Measurements from ENCODE around the gene CEBPA.
A peak's percentile ranks its signal among the peaks of the same experiment; 100 is the strongest.

Gene CEBPA

DNA sequence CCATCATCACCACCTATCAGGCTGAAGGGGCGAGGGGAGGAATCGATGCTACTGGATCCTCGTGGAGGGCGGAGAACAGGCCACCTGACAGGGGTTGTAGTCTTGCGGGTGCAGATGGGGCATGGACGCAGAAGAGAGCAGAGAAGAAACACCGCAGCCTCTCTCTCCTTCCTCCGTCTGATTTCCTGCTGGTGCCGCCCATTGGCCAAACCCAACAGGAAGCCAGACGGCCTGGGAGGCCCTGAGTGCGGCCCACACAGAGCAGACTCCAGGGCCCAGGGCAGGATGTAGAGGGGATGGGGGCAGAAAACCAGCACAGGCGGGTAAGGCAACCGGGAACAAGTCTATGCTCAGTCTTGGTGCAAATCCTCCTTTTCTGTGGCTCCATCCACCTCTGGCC lies 15.4 kb downstream of the CEBPA start:
- DNase-seq (ENCODE audit: low read depth): no peak

DNA sequence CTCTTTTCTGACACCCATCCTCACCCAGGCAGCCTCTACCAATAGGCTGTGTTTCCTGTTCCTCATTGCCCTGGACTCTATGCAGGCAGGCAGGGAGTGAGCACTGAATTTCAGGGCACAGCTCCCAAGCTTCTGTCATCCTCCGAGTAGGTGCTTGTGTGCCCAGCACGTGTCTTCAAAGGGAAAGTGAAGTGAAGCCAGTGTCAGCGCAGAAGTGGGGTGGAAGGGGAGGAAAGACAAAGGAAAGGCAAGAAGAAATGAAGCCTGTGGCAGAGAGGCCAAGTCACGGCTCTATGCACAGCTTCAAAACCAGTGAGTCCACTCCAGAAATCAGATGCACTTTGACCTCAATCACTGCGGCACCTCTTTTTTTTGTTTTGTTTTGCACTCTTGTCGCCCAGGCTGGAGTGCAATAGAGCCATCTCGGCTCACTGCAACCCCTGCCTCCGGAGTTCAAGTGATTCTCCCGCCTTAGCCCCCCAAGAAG lies 16.9 kb downstream of the CEBPA start:
- DNase-seq (ENCODE audit: low read depth): no peak

DNA sequence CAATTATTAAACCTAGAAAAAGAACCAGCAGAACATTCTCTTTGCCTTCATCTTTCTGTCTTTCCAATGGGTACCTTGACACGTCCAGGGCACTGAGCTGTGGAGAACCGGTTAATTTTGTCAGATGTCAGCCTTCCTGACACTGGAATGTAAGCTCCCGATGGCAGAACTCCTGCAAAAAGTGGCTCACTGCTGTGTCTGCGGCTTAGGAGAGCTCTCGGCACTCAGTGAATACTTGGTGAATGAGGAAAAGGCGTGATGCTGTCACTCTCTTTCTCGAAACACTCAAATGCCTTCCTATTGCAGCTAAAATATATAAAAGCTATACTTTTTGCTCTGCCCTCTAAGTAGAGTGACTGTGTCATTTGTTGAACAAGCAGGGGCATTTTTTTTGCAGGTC lies 17.6 kb downstream of the CEBPA start:
- DNase-seq (ENCODE audit: low read depth): no peak

DNA sequence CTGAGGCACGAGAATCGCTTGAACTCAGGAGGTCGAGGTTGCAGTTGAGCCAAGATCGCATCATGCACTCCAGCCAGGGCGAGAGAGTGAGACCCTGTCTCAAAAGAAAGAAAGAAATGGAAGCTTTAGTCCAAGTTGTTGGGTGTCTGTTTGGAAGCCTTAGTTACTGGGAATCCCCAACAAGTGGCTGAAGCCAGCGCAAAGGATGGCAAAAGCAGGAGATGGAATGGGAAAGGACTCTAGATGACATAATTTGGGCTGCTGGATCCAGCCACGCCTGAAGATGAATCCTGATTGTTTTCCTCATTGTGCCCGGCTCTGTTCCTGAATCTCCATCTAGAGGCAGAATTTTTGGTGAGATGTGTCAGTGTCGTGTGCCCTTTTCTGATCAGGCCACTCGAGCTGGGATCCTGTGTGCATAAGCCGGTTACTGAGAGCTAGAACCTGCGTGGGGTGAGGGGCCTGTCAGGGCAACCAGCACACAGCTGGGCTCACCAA lies 18.1 kb downstream of the CEBPA start:
- no peak for DNase-seq (ENCODE audit: low read depth)

DNA sequence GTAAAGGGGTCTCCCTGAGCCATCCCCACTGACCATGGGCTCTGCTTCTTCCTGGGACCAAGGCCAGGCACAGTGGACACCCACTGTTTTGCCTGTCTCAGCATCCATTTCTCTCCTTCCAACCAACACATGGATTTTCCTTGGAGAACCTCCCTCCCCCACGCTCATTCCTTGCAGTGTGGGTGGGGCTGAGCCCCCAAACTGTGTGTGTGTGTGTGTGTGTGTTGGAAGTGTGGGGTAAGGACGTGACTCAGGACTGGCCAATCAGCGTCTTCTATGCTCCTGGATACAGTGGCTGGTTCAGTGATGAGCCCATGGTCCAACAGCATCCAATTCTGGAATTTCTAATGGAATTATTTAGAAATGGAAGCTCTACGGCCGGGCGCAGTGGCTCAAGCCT lies 18.7 kb downstream of the CEBPA start:
- no peak for DNase-seq (ENCODE audit: low read depth)

DNA sequence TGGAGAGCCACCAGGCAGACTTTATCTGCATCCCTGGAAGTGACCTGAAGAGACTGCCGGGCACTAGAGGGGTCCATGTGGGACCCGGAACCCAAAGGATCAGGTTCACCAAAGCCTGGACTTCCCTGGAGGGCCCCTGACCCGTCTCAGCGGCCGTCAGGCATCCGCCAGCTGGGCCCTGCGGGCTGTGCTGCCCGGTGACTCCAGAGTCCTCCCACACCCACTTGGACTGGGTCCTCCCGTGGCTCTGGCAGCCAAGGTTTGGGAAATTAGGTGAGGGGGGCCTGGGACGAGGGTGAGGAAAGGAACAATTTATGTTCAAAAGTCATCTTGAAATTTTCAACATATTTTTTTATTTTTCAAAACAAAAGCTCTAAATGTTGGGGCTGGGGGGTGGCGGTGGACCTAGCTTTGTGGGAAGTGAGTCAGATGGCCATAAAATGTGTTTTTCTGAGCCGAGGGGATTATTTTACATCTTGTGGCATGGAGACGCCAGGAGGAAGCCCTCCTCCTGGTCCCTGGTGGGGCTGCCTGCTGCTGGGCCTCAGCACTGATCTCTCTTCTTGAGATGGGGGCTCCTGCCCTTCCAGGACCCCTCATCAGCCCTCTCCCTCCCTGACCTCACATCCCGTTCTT lies 20.2 kb downstream of the CEBPA start:
- DNase-seq (ENCODE audit: low read depth): no peak

DNA sequence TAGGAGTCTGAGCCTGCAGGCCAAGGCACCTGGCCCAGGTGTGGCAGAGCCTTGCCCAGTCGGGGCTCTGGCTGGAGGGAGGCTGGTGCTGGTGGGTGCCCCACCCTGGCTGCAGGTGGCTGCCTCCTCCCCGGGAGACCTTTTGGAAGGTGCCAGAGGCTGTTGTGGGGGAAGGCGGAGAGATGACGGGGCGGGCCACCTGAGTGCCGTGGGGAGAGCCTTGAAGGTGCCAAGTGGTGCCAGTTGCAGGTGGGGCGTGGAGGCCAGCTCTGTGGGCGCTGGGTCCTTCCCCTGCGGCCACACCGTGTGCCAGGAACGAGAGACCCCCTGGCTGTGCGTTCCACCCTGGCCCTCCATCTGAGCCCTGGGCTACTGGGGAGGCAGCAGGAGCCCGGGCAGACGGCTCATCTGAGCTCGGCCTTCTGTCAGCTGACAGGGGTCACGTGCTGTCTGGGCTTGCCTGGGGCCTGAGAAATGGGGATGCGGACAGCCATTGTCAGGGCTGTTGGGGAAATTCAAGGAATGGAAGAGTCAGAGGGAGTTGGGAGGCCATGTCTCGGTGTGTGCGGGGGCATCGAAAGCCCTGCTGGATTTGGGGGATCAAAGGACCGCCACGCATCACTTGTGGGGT lies 20.9 kb downstream of the CEBPA start:
- DNase-seq (ENCODE audit: low read depth): no peak

DNA sequence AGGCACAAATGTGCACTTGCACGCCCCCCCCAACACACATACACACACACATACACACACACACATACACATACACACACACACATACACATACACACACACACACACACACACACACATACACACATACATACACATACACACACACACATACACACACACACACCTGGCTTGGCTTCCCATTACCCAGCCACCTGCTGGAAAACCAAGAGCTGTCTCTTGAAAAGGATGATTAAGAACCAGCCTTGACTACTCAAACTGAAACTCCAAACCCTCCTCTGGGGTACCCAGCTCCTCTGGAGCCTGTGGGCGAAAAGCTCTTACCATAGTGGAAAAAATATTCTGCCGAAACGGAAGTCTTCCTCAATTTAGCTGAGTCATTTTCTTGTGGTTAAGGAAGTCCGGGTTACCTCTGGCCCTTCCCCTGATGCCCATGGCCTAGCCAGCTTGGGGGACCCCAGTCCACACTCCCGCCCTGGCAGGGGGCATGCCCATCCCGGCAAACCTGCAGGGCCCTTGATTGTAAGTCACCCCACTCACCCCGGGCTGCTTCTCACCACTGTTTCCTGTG lies 21.9 kb downstream of the CEBPA start:
- DNase-seq (ENCODE audit: low read depth): no peak

DNA sequence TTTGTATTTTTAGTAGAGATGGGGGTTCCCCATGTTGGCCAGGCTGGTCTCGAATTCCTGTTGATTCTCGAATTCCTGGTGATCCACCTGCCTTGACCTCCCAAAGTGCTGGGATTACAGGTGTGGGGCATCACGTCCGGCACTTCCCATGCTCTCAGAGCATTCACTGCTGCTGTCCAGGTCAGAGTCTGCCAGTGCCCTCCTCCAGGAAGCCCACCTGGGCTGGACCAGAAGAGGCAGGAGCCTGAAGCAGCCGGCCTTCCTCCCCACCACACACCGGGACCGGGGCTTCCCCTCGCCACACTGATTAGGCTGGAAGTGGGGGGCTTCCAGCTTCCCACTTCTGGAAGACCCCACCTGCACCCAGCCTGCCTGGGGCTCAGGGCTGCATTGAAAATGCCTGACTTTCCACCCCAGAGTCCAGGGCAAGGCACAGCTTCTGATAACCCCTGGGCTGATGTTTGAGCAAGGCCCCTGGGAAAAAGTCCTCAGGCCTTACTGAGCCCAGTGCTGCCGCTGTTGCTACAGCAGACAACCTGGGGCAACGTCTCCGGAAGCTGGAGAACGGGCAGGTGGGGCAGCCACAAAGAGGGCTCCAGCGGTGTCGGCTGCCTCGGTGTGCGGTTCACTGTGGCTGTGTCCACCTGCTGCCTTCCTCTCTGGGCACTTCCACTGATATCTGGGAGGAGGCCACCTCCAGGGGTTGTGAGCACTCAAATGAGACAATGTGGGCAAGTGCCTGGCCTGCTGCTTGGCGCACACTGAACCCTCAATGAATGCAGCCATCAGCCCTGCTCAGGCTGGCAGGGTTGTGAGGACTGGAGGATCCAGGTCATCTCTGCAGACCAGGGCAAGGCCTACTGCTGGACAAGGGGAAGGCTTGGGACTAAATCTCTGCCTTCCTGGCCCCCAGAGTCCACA lies 22.6 kb downstream of the CEBPA start:
- DNase-seq (ENCODE audit: low read depth): no peak

DNA sequence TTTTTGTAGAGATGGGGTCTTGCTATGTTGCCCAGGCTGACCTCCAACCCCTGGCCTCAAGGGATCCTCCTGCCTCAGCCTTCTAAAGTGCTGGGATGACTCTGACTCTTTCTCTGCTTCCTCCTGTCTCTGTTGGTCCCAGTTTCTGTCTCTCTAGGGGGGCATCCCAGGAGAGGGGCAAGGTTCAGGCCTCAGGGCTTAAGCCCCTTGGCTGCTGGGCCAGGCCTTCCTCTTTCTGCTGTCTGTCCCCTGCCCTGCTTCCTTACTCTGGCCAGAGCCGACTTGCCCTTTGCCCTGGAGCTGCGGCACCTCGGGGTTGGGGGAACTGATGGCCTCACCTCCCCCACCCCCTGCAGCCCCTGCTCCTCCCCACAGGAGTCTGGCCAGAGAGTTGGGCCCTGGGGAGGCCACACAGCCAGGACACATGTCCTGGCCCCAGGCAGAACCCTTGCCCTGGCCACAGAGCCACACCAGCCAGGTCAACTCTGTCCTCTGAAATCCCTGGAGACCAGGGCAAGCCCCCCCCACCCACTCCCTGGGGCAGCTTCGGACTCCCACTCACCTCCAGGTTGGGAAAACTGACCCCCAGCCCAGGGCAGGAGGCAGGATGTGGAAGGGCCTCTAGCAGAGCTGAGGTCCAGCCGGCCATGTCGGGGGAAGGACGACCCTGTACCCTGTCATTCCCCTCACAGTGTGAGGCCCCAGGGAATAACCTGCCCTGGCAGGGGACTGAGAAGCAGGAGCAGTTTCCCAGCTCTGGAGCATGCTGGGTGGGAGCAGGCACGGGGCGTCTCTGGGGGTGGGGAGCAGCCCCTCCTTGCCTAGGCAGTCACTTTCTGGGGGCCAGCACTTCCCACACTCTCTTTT lies 23.7 kb downstream of the CEBPA start:
- DNase-seq (ENCODE audit: low read depth): no peak

DNA sequence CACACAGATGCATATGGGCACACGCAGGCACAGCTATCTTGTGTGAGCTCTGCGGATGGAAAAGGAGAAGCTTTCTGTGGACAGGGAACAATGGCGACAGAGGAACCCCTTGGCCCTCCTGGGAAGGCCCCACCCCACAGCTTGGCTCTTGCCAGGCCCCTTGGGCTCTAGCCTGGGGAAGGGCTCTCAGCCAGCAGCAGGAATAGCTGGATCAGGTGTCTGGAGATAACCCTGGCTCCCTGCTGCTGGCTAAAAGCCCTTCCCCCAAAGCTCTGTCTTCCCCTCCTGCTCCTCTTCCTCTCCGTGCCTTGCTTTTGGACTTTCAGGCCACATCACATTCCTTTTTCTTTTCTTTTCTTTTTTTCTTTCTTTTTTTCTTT lies 24.3 kb downstream of the CEBPA start:
- DNase-seq (ENCODE audit: low read depth): no peak

DNA sequence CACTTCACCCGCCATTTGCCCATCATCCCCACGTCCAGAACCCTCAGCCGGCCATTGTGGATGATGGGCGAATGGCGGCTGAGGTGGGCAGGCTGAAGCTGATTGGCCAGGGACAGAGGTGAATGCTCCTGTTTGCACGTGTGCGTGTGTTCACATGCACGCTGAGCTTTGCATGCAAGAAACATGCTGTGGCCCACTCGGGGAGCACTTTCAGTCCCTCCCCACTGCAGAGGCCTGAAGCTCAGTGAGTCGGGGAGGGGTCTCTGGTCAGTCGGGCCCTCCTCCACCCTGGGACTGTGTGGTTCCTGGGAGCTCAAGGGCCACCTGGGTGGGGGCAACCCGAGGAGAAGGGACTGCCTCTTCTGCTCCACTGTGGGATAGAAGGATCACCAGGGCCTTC lies 24.9 kb downstream of the CEBPA start:
- no peak for DNase-seq (ENCODE audit: low read depth)

DNA sequence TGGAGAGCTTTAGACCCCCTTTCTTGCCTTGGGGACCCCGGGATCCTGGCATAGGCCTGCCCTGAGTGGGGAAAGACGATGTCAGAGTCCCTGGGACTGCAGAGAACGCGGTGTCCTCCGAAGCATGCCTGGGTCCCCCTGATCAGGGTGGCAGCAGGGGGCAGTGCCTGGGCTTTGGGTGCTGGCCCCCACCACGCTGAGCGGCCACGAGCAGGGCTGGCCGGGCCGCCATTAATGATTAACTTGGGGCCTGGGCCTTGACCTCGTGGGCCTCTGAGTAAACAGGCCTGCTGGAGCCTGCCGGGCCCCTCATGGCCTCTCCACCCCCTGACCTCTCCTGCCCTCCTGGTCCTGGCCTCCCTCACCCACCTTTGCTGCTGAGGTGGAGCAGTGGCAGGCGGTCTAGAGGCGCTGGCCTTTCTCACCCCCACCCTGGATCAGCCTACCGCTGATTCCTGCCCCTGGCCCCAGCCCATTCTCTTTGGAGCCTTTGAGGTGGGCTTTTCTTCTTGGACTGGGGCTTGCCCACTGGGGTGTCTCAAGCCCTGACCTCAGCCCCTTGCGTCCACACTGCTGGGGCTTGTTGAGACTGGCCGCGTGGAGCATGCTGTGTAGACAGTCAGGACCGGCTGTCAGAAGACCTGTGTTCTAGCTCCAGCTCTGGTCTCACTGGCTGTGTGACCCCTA lies 26.3 kb downstream of the CEBPA start:
- DNase-seq (ENCODE audit: low read depth): no peak

DNA sequence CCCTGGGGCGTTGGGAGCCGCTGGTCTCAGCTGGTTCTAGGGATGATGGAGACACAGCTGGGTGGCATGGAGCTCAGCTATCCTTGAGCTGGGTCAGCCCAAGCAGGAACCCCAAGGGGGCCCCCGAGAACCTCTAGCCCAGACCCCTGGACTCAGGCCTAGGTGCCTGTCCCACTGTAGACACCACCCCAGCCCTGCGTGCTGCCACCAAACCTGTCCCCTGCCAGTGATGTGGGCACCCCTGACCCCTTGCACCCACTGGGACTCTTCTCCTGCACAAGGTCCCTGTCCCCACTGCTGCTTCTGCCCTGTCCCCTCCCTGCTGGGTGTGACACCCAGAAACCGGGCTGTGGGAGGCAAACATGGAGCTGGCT lies 26.8 kb downstream of the CEBPA start:
- no peak for DNase-seq (ENCODE audit: low read depth)

DNA sequence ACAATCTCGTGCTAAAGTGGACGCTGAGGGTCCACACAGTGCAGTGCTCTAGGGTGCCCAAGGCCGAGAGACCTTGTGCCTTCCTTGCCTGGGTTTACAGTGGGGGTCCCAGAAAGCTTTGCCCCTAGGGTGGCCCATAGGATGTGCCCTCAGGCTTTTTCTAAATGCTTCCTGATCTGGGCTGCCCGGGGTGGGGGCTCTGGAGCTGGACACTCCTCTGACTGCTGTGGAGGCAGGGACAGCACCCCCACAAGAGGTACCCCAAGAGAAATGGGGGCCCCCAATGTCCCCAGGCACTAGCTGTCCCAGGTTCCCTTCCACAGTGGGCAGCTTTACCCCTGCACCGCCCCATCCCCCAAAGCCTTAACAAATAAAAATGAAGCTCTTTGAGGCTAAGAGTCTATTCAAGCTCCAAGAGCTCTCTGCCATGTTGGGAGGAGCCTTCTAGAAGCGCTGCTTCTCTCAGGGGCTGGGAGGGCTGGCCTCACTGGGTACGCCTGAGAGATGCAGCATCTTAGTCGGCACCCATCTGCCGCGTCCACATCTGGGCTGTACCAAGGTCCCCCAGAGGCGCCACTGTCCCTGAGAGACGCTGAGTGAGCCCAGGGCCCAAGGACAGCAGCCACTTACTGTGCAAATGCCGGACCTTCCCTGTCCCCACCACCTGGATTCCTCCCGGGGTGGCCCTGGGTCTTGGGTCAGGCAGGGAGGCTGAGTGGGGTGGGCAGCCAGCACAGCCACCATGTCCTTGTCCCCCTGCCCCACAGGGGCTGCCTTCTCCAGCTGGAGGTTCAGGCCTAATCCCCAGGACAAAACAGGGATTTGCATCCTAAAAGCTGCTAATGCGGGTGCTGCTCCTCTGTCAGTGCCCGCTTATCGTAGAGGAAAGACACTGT lies 27.4 kb downstream of the CEBPA start:
- DNase-seq (ENCODE audit: low read depth): no peak

DNA sequence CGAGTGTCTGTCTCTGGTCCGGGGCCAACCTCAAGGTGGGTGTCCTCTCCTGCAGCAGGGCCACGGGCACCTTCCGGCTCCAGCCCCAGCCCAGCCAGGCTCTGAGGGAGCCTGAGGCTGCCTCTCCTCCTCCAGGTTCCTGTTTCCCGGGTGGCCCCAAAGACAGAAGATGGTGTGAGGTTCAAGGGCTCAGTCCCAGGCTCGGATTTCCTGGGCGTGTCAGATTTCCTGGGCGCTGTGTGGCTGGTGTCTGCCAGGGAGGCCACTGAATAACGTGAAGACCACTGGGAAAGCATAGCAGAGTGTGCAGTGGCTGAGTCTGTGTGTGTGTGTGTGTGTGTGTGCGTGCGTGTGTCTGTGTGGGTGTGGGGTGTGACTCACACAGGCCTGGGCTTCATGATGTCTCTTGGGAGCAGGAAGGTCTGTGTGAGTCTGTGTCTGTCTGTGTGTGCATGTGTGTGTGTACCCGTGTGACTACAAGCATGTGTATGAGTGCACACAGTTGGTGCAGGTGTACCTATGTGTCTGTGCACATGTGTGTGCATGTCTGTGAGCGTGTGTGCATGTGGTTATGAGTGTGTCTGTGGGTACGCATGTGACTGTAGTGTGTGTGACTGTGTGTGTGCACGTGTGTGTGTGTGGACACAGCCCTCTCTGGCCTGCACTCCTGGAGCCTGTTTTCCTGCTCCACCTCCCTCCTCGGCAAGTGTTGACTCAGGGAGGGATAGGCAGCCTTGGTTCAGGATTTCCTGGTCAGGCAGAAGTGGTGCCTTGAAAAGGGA lies 28.3 kb downstream of the CEBPA start:
- peak; percentile 80 for DNase-seq (ENCODE audit: low read depth)

DNA sequence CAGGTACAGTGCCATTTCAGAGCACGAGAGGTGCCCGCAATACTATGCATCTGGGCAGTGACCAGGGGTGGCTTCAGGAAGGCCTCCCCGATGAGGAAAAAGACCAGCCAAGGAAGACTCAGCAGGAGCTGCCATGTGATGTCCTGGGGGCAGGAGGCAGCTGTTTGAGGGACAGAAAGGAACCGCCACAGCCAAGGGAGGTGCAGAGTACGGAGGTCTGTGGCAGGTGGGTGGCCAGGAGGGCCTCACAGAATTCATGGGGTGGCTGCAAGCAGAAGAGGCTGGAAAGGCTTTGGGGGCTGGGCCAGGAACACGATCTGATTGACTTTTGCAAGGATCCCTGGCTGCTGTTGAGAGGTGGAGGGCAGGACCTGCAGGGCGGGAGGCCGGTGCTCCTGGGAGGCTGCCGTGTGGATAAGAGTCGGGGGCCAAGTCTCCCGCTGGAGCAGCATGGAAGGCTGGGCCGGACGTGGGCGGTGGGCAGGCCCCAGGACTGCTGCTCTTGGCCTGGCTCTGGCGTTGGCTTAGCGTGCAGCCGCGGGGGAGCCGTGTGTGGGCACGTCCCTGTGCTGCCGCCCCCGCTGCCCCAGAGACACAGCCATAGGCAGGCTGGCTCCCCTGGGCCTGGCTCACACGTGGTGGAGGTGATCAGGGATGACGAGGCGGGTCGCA lies 29.1 kb downstream of the CEBPA start:
- no peak for DNase-seq (ENCODE audit: low read depth)

DNA sequence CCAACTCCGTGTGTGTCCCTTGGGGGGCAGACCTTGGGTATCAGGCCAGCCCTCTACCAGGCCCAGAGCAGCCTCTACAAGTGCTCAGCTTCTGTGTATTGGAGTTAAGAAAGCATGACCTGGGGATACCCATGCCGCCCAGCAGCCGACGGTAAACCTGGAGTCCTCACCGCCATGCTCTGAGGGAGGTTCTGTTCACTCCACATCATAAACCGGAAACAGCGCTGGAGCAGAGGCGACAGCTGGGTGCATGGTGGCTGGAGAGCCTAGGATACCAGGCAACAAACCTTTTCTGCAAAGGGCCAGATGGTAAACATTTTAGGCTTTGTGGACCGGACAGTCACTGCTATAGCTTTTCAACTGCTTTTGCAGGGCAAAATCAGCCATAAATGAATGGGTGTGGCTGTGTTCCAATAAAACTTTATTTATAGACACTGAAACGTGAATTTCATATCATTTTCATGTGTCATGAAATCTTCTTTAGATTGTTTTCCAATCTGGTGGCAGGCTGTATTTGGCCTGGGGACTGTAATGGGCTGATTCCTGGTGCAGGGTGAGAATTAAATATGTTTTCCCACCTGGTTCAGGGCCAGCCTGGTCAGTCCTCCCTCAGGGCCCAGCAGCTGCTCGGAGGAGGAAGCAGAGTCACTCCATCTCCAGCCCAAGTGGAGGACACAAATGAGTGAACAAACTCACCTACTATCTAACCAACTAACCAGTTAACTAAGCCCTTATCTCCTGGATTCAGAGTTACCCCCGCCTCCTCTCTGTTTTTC lies 30.9 kb downstream of the CEBPA start:
- no peak for DNase-seq (ENCODE audit: low read depth)
